Measurements from ENCODE around the gene PVALB. TPM values are rescaled to one million over a fixed set of nuclear protein-coding genes. Genes with fewer than 3 reads are reported as not detected.

Gene PVALB
- total and polyA plus RNA-seq, 4 donors = 0.56 to 3.4 (median 1.1) TPM

GRCh38 chr22:36753120-36753802 is 63.6 kb downstream of the PVALB start:
- Histone ChIP-seq H3K9me3 (ENCODE audit: control insufficient read depth in 4 of 4, low read length in 3 of 4) (no peaks in the 10 kb centered on the region), H3K4me3 (ENCODE audit: low read depth in 1 of 3, low read length in 3 of 3) (no peak overlapping the region), H3K9ac (ENCODE audit: low read depth in 1 of 2, low read length in 2 of 2) (no peak overlapping the region), H3K27me3 (ENCODE audit: control insufficient read depth in 4 of 4, insufficient read depth in 4 of 4, low read length in 3 of 4) (peaks cover 0 to 4% (median 0%) of the 10 kb centered on the region in 4 donors), H3K4me1 (ENCODE audit: control insufficient read depth in 4 of 4, insufficient read depth in 4 of 4, low read length in 3 of 4) (no peaks in the 10 kb centered on the region), H3K27ac (ENCODE audit: low read depth in 1 of 2, low read length in 2 of 2) (no peak overlapping the region), H3K36me3 (ENCODE audit: control insufficient read depth in 4 of 4, insufficient read depth in 3 of 4, low read depth in 1 of 4, low read length in 3 of 4) (no peaks in the 10 kb centered on the region)
- WGBS = 62% methylated on average over 4 of the region's 4 CpGs
- TF ChIP-seq ATF3 (IDR thresholded peaks at IDR 0.05) (no peak), HNF4A (conservative IDR thresholded peaks at IDR 0.05) (no peak), HNF4G (IDR thresholded peaks at IDR 0.05) (no peak), ZBTB33 (IDR thresholded peaks at IDR 0.05) (no peak), MAX (IDR thresholded peaks at IDR 0.05) (no peak), EGR1 (IDR thresholded peaks at IDR 0.05; ENCODE audit: low read depth in 2 of 2) (no peak), TAF1 (conservative IDR thresholded peaks at IDR 0.05) (no peak), GABPA (IDR thresholded peaks at IDR 0.05 in 1 of 2, conservative IDR thresholded peaks at IDR 0.05 in 1 of 2) (no peak), NR2F2 (IDR thresholded peaks at IDR 0.05) (no peak)
- DNase-seq (ENCODE audit: low spot score) = no peak

Other genes starting within 250 kb of the PVALB start
- gene CACNG2, start 113.3 kb downstream of the PVALB start, total RNA-seq = under 1 TPM in 1 of 2 donors, not detected in 1; 0.14 TPM
- gene CACNG2, start 113.3 kb downstream of the PVALB start, polyA plus RNA-seq = not detected
- gene IFT27, start 40.9 kb downstream of the PVALB start, total RNA-seq = 1 to 10 TPM; 7.2 to 8.6 TPM
- 10 to 100 TPM; 10.5 to 12.4 TPM for gene IFT27, start 40.9 kb downstream of the PVALB start, polyA plus RNA-seq
- gene NCF4, start 44.0 kb upstream of the PVALB start, total RNA-seq = 10 to 100 TPM in 1 of 2 donors, 1 to 10 TPM in 1; 6.9 to 14.3 TPM
- 1 to 10 TPM; 3.9 TPM for gene NCF4, start 44.0 kb upstream of the PVALB start, polyA plus RNA-seq
- 10 to 100 TPM in 1 of 2 donors, 1 to 10 TPM in 1; 3.0 to 10.5 TPM for gene CSF2RB, start 96.6 kb upstream of the PVALB start, total RNA-seq
- 1 to 10 TPM in 1 of 2 donors, under 1 TPM in 1; 0.72 to 1.6 TPM for gene CSF2RB, start 96.6 kb upstream of the PVALB start, polyA plus RNA-seq
- gene TST, start 202.4 kb upstream of the PVALB start, total RNA-seq = 100 to 1,000 TPM; 186 to 212 TPM
- gene TST, start 202.4 kb upstream of the PVALB start, polyA plus RNA-seq = 100 to 1,000 TPM; 373 to 404 TPM
- 100 to 1,000 TPM; 124 to 149 TPM for gene MPST, start 202.7 kb upstream of the PVALB start, total RNA-seq
- 100 to 1,000 TPM; 249 to 277 TPM for gene MPST, start 202.7 kb upstream of the PVALB start, polyA plus RNA-seq
- 1 to 10 TPM; 3.4 to 4.1 TPM for gene KCTD17, start 234.7 kb upstream of the PVALB start, total RNA-seq
- gene KCTD17, start 234.7 kb upstream of the PVALB start, polyA plus RNA-seq = 1 to 10 TPM; 2.0 to 5.2 TPM

All from liver (tissue), 9 donors.